DND-41 (cell line): ENCODE measurements around the gene DRAP1.

ENCODE experiments used
- EZH2 ChIP-seq: IDR thresholded peaks from 3 replicates; pipeline ENCODE4 v1.6.1; 2012; ENCODE audit warnings: borderline replicate concordance, low read depth, mild to moderate bottlenecking, moderate library complexity, low read length, inconsistent platforms; ENCODE audit not compliant: severe bottlenecking
- TF ChIP-seq, protein P1 (sequence below): IDR thresholded peaks from 2 replicates; pipeline ENCODE4 v1.5.1; 2012; ENCODE audit warnings: borderline replicate concordance, low read length, moderate library complexity, mild to moderate bottlenecking; ENCODE audit not compliant: poor library complexity, severe bottlenecking; ENCODE audit errors: extremely low read depth

DNA sequence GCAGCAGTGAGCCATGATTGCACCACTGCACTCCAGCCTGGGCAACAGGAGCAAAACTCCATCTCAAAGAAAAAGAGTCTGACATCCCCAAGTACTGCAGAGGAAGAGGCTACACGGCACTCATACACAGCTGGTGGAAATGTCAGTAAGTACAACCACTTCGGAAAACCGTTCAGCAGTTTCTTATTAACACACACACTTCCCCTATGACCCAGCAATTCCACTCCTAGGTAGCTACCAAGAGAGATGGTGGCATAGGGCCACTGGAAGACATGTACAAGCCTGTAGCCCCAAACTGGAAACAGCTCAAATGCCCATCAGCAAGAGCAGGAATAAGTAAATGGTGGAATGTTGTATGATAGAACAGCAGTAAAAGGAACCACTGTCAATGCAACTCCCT lies 3.3 kb downstream of the DRAP1 start:
- TF ChIP-seq, protein P1, sequence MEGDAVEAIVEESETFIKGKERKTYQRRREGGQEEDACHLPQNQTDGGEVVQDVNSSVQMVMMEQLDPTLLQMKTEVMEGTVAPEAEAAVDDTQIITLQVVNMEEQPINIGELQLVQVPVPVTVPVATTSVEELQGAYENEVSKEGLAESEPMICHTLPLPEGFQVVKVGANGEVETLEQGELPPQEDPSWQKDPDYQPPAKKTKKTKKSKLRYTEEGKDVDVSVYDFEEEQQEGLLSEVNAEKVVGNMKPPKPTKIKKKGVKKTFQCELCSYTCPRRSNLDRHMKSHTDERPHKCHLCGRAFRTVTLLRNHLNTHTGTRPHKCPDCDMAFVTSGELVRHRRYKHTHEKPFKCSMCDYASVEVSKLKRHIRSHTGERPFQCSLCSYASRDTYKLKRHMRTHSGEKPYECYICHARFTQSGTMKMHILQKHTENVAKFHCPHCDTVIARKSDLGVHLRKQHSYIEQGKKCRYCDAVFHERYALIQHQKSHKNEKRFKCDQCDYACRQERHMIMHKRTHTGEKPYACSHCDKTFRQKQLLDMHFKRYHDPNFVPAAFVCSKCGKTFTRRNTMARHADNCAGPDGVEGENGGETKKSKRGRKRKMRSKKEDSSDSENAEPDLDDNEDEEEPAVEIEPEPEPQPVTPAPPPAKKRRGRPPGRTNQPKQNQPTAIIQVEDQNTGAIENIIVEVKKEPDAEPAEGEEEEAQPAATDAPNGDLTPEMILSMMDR = no peak
- TF ChIP-seq EZH2 = no peak
